SIG-M5 (cell line): ENCODE results near the gene MIEF2.

Experiments used
- DNase-seq: peaks from one replicate; lab custom pipeline; 2025; lab: John Stamatoyannopoulos, UW

Gene MIEF2

GRCh38 chr17:18235743-18236256, 24.7 kb upstream of the MIEF2 start:
- no peak for DNase-seq

- DNase-seq, result no peak
Observed at GRCh38 chr17:18236494-18236893, 24.0 kb upstream of the MIEF2 start.

- no peak for DNase-seq
Observed at GRCh38 chr17:18237461-18237860, 23.0 kb upstream of the MIEF2 start.

- DNase-seq, result no peak
Observed at GRCh38 chr17:18238299-18238698, 22.2 kb upstream of the MIEF2 start.

- no peak for DNase-seq
Observed at GRCh38 chr17:18240449-18240848, 20.0 kb upstream of the MIEF2 start.

- no peak for DNase-seq
Observed at GRCh38 chr17:18241229-18241871, 19.1 kb upstream of the MIEF2 start.

- DNase-seq, result no peak
Observed at GRCh38 chr17:18245038-18245776, 15.3 kb upstream of the MIEF2 start.

- DNase-seq, result no peak
Observed at GRCh38 chr17:18246109-18246725, 14.2 kb upstream of the MIEF2 start.

GRCh38 chr17:18246880-18247612, 13.4 kb upstream of the MIEF2 start:
- DNase-seq, result no peak

GRCh38 chr17:18247613-18248001, 12.9 kb upstream of the MIEF2 start:
- no peak for DNase-seq

GRCh38 chr17:18248300-18248731, 12.1 kb upstream of the MIEF2 start:
- no peak for DNase-seq

GRCh38 chr17:18248811-18249210, 11.7 kb upstream of the MIEF2 start:
- DNase-seq, result no peak

GRCh38 chr17:18250259-18250658, 10.2 kb upstream of the MIEF2 start:
- DNase-seq, result no peak

GRCh38 chr17:18250708-18251107, 9.8 kb upstream of the MIEF2 start:
- no peak for DNase-seq

GRCh38 chr17:18251204-18251603, 9.3 kb upstream of the MIEF2 start:
- DNase-seq, result no peak

GRCh38 chr17:18252160-18252559, 8.3 kb upstream of the MIEF2 start:
- no peak for DNase-seq

- DNase-seq, result no peak
Observed at GRCh38 chr17:18253187-18253884, 7.1 kb upstream of the MIEF2 start.

- DNase-seq, result no peak
Observed at GRCh38 chr17:18253947-18254821, 6.3 kb upstream of the MIEF2 start.

- no peak for DNase-seq
Observed at GRCh38 chr17:18254888-18255649, 5.4 kb upstream of the MIEF2 start.

- no peak for DNase-seq
Observed at GRCh38 chr17:18256351-18256750, 4.1 kb upstream of the MIEF2 start.
